Mucosa of gallbladder (tissue), 1 donor: Measurements from ENCODE around the gene SOHLH1. TPM values are rescaled to one million over a fixed set of nuclear protein-coding genes. Genes with fewer than 3 reads are reported as not detected.
A peak's percentile ranks its signal among the peaks of the same experiment; 100 is the strongest.

Experiments
- DNase-seq: peaks from one replicate; pipeline ENCODE4 v3.0.0-alpha.2; 2020; ENCODE audit warnings: low spot score
- total RNA-seq: library from RNA; stranded (reverse); gene quantifications from one replicate; pipeline ENCODE4 v1.2.1, GENCODE V29; 2021
- donor health status: DM: no; HTN: no; CAD: no.

Gene SOHLH1, protein sequence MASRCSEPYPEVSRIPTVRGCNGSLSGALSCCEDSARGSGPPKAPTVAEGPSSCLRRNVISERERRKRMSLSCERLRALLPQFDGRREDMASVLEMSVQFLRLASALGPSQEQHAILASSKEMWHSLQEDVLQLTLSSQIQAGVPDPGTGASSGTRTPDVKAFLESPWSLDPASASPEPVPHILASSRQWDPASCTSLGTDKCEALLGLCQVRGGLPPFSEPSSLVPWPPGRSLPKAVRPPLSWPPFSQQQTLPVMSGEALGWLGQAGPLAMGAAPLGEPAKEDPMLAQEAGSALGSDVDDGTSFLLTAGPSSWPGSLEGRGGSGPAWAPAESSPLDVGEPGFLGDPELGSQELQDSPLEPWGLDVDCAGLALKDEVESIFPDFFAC
- total RNA-seq, result not detected

DNA sequence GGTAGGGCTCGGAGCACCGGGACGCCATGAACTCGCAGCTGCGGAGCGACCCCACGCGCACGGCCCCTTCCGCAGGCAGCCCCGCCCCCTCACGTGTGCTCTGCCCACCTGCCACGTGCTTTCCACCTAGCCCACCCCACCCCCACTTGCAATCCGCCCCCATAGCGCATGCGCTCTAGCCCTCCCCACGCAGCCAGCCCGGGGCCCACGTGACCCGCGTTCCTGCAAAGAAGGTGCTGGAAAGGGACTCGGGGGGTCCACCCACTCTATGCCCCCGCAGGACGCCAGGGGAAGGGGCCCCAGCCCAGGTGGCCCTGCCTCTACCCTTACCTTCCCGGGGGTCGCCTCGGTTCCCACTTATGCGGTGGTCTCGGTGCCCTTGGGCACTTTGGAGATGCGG is at the start of gene SOHLH1:
TSS of gene SOHLH1 (minus strand) at position 42 of the 400 bp plus-strand sequence. CDS start at position 28, 14 bp downstream.
- no peak for DNase-seq

DNA sequence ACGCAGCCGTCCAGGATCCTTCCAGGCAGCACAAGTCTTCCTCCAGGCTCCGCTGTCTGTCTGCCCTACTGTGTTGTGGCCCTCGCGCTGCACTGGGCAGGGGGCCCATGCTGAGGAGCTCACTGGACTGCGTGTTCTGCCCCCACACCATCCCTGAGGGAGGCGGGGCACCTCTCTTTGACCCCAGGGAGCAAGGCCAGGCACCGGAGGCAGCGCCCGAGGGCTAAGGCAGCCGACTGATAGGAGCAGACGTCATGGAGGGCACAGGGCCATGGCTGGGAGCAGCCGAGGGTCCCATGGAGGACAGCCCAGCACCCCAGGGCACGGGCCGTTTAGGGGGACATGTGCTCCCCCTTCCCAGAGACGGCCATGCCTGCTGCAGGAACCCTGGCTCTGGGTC is 49.4 kb upstream of the SOHLH1 start:
- DNase-seq, result no peak

DNA sequence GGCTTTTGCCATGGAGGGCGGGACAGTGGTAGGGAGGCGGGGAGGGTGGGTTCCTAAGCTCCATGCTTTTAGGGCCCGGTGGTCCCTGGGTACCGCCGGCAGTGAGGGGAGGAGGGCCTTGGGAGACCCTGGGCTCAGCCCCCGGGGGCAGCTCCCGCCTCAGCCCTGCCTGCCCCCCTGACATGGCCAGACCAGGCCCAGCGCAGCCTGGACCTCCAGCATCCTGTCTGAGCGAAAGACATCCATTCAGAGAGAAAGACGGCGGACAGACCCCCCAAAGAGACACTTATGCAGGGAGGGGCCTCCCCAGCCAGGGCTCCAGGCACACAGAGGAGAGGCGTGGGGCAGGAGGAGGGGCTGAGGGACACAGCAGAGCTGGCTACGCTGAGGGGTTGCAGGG is 48.0 kb upstream of the SOHLH1 start:
- DNase-seq, result no peak

DNA sequence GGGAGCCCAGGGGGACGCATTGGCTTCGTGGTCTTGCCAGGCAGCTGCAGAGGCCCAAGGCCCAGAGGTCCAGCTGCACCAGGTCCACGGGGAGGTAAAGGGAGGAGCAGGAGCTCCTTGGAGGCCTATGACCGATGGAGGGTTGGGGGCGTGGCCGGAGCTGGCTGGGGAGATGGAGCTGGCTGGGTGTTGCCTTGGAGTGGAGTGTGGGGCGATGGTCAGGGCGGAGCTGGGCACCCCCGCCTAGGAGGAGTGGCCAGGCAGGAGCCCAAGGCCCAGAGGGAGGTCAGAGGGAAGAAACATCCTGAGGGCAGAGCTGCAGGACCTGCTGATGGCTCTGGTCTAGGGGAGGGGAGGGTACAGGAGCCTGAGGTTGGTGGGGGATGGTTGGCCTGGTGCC is 47.3 kb upstream of the SOHLH1 start:
- no peak for DNase-seq

DNA sequence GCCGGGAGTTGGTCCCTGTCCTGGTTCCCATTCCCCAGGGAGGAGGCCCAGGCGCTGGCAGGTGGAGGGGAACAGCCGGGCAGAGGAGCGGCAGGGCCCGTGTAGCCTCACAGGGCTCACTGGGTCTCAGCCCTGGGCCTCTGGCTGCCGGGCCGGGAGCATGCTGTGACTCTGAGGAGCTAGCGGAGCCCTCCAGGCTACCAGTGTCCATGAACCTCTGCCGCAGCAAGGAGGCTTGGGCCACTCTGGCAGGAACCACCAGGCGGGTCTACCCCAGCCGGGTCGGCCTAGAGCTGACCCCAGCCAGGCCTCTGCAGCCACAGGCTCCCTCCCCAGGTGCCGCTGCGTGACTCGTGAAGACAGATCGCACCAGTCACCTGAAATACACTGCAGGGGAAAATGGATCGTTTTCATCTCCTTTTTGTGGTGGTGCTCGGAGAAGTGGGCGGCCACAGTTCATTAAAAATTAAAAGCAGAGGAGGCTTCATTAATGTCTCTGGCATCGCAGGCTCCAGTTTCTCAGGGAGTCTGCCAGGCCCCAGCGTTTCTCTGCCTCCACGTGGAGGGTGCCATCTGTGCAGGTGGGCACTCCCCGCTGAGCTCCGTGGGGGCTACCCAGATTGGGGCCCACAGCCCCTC is 46.5 kb upstream of the SOHLH1 start:
- DNase-seq, result no peak

DNA sequence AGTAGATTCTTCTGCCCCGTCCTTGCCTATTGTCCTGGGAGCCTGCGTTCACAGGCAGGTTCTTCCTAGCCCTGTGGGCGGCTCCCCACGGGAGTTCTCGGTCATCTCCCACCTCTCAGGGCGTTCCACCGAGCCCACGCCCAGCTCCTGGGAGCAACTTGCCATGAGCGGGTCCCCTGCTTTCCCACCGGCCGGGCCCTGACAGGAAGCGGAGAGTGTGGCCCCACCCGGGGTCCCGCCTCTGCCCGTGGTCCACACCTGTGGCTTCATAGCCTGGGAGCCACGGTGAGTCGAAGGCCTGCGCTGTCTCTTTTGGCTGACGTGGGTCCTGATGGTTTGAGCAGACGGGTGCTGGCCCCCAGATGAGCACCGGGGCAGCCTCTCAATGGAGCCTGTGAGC is 45.9 kb upstream of the SOHLH1 start:
- no peak for DNase-seq

DNA sequence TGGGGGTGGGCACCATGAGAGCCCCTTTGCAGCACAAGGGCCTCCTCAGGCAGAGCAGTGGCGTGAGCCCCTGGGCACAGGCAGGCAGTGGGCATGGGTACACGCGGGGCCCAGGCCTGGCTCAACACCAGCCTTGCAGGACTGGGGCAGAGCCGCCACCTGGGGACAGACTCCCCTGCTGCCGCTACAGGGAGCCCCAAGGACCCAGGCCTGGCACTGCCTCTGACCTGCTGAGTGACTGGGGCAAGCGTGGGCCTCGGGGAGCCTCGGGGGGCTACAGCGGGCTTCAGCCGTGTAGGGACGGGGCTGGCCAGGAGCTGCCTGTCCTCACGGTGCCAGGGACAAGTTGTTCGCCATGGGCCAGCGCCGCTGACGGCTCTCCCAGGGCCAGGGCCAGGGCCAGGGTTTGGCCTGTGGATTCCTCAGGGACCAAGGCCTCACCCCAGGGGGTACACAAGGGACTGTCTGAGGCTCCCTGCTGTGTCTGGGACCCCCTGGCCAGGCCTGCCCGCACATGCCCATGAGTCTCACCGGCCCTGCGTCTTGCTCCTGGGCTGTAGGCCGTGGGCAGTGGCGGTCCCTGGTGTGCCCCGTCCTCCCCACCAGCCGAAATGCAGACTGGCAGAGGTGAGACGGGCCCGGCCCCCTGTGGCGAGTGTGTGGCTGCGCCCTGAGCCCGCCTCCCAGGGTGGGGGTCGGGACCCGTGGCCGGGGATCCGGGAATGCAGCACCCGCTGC is 45.2 kb upstream of the SOHLH1 start:
- DNase-seq, result no peak

DNA sequence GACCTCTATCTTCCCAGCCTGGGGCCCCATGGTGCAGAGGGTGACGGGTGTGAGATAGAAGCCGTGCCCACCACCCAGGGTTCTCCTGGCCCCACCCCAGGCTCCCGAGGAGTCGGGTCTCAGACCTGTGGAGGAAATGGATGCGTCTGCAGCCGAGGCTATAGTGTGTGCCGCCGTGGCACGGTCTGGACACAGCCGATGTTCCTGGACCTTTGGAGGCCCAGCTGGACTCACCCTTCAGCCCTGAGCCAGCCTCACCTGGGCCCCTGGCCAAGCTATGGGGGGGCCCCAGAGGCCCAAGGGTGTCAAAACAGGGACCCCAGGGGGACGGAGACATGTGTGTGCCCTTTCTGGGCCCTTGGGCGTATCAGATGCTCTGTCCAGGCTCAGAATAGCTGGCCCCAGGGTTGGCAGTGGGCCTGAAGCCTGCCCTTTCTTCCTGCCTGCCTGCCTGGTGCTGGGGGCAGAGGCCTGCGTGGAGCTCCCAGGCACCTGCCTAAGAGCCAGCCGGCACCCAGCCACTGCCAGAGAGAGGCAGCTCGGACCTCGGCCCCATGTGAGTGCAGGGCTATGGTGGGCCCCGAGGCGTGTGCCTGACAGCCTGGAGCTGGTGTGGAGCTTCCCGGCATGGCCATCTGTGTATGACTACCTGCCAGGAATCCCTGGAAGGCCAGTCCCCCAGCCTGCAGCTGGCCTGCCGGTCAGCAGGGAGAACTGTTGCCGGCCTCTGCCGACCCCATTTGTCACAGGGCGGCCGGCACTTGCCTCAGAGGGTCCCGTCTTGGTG is 44.5 kb upstream of the SOHLH1 start:
- DNase-seq, result no peak

DNA sequence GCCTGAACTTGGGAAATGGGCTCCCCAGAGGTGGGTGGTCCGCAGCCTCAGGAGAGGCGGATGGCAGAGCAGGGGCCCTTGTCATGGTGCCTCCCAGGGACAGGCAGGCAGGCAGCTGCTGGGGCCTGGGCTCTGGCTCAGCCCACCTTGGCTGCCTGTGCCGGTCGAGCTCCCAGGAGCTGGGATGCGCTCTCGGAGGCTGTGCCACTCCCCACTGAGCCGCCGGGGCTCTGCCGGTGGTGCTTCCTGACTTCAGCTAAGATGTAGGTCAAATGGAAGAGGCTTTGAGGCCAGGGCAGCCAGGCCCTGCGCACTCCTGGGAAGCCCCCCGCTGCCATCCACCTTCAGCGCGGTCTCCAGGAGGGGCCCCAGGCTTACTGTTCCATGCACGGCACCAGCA is 43.7 kb upstream of the SOHLH1 start:
- no peak for DNase-seq

DNA sequence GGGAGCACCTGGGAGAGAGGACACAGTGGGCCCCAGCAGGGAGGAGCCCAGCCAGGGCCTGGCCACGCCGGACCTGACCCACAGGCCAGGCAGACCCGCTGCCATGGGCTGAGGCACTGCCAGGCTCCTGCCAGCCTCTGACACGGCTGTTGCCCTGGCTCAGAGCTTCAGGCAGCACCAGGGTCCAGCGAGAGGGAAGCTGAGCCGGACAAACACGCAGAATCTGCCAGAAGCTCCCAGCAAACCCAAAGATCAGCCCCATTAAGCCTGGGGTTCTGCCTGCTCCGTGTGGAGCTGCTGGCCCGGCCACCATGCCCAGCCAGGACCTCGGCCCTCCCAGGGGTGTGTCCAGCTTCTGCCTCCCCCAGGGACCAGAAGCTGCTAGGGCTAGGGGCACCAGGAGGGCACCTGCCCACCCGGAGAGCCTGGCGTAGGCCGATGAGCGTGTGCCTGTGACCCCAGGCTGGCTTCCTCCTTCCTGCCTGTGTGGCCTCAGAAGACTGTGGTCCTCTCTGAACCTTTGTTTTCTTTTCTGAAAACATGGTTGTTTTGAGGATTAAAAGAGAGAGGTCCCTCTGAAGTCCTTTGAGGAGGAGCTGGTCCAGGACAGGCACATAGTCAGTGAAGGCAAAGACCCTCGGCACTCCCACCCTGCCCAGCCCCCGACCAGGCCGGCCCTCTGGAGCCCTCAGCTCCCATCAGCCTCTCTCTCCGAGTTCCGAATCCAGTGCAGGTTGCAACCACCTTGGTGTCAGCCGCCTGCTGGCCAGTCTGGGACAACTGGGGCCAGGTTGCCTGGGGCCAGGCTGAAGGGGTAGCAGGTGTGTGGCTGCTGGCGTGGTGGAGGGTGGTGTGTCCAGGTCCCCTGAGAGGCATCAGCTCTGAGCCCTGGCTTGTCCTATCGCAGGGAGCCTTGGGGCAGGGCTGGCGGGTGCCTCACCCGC is 42.3 kb upstream of the SOHLH1 start:
- DNase-seq, result no peak

DNA sequence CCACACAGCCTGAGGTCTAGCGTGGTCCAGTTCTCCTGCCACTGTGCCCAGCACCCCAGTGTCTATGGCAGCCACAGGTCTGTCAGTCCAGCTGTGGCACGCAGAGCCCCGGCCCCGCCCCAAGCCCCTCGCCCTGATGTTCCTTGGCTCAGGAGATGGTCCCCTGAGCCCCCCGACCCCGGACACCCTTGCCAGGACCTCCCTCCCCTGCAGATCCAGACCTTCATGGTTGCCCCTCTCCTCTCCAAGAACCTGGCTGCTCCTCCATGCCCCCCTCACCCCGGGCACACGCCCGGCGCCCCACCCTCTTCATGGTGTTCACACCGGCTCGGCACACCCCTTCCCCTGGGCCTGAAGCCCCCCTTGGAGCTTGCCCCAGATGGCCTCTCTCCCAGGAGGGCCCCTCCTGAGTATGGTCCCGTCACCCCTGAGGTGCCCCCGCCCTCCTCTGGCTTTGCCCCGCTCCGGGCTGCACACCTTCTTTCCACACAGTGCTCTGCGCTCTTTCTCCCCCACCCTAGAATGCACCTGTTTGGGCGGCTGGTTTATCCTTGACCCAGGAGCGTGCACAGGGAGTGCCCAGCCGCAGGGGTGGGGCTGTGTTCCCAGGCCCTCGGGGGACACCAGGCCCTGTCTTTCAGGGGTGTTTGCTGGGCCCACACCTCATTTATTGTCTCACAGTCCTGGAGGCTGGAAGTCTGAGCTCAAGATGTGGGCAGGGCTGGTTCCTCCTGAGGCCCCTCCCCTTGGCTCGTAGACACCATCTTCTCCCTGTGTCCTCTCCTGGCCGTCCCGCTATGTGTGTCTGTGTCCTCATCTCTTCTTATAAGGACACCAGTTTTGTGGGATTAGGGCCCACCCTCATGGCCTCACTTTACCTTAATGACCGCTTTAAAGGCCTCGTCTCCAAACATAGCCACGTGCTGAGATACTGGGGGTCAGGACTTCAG is 40.3 kb upstream of the SOHLH1 start:
- no peak for DNase-seq

DNA sequence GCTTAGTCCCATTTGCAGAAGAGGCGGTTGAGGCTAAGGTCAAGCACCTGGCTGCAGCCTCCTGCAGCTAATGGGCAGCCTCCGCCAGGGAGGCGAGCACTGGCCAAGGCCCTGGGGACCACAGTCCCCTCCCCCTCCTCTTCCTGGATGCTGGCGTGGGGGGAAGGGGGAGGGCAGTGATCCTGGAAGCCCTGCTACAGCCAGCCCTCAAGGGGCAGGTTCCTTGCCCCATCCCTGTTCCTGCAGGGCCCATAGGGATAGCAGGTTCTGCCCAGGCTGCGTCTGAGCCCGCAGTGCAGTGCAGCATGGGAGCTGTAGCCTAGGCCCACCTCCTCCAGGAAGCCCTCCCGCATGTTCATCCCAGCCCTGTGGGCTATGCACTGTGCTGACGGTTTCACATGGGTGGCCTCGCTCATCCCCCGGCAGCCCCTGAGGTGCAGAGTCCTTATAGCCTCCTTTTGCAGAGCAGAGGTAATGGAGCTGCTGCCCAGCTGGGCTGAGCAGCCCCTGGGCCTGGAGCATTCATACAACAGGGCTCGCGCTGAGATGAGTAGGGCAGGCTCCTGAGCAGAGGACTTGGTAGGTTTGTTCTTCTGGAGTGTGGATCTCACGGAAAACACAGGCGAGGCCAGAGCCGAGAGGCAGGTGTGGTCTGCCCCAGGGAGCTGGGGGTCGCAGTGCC is 38.7 kb upstream of the SOHLH1 start:
- DNase-seq, result no peak

DNA sequence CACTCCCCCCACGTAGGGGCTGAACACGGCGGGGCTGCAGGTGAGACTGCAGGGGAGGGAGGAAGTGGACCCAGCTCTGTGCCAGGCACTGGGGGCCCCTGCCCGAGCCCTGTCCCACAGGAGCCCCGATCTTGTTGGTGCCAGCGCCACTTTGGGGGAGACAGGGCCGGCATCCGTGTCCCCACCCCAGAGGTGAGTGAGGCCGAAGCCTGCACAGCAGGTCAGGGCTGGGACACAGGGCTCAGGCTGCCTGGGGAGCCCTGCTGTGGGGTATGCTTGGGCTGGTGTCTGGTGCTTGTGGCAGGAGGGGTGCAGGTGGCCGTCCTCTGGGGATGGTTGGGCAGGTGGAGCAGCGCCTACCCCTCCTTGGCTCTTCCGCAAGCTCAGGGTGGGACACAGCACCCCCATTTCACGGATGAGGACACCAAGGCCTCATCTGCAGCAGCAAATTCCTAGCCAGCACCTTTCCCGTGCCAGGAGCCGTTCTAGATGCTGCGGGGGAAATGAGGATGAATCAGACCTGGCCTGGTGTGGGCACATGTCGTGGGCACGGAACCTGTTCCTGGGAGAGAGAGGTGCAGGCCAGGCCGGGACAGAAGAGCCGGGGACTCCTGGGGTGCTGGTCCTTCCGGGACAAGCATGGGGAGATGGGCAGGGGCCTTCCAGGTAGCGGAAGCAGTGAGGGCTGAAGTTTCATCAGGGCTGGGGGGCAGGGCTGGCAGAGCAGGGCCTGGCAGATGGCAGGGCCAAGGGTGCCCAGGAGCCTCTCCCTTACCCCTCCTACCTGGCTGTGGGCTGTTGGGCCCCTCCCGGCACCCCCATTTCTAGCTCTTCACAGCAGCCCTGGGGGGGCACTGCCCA is 37.9 kb upstream of the SOHLH1 start:
- no peak for DNase-seq

DNA sequence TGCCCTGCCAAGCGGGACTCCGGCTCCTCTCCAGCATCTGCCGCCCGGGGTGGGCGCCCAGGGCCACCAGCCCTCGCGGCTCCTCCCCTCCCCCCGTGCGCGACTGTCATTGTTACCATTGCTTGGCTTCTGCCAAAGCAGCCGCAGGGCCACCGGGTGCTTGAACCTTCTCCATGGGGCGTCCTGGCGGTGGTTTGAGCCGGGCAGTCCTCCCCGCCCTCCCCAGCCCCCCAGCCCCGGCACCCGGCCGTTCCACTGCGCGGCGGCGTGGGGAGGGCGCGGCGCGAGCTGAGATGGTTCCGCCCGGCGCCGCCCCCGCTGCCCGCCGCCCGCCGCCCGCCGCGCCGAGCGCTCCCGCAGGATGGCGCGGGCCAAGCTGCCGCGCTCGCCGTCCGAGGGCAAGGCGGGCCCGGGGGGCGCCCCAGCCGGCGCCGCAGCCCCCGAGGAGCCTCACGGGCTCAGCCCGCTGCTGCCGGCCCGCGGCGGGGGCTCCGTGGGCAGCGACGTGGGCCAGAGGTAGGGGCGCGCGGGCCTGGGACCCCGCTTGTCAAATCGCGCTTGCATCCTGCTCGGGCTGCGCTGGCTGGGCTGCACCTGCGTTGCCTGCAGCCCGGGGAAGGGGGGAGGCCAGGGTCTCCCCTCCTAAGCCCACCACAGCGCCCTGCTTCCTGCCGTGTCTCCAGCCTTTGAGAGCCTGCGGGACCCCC is 37.1 kb upstream of the SOHLH1 start:
- no peak for DNase-seq

DNA sequence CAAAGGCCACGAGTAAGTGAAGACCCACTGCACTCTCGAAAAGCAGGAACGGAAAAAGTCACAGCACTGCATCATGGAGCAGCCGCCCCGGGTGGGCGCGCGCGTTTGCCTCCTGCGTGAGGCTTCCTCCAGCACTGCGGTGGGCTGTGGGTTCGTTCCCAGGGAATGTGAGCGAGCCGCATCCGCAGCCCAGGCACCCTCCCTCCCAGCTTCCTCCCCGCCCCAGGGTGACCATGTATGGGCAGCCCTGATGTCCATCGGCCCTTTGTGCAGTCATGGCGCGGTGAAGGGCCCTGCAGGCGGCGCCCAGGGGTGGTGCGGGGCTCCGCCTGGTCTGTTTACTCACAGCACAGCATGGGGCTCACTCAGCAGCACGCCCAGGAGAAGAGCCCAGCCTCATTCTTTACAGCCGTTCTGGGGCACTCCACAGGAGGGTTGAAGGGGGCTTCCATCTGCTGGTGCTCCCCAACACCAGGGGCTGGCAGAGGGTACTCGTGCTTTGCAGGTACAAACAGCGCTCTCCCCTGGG is 35.4 kb upstream of the SOHLH1 start:
- DNase-seq, result no peak

DNA sequence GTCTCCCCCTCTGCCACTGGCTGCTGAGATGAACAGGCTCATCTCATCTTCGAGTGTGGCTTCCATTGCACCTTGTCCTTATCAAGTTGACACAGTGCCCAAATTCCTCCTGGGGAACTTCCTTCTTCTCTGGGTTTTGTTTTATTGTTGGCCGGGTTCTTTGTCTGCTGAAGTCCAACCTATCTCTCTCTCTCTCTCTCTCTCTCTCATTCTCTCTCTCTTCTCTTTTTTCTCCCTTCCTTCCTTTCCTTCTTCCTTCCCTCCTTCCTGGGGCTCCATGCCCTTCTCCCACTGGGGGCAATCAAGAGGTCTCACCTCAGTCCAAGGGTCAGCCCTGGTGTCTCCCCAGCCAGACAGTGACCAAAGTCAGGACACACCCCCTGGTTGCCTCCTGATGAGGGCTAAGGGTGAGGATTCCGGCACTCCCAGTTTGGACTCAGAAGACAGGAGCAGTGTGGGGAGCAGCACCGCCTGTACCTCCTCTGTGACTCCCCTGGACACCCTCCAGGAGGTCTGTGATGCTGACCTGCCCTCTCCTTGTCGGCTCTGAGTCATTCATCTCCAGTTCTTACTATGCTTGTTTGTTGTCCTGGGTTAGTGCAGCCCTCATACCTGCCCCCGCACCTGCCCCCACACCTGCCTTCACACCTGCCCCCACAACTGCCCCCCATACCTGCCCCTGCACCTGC is 33.4 kb upstream of the SOHLH1 start:
- peak; percentile 50 for DNase-seq

DNA sequence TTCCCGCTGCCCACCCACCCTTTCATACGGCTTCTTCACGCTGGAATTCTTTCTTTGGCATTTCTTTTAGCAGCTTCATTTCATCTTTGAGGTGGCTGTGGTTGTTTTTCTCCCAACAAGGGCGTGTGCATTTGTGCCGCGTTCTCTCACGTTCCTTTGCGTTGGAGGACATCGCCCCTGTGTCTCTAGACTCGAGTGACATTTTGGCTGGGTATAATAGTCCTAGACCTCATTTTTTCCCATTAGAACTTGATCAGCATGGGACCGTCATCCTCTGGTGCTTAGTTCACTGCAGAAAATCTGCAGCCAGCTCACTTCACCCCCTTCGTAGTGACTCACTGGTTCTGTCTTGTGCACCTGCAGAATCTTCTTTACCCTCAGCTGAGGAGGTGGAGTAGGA is 32.2 kb upstream of the SOHLH1 start:
- DNase-seq, result no peak
